NCI-H2196 (cell line): ENCODE measurements around the gene FNDC3A.
"Not testable (repeated sequence)": the region's sequence is repeated elsewhere in the genome, so short reads cannot be mapped to it uniquely, and the experiment has no call there.

ENCODE experiments used
- DNase-seq: peaks from one replicate; lab custom pipeline; 2025; ENCODE audit not compliant: unreplicated experiment; lab: John Stamatoyannopoulos, UW

FNDC3A gene

GRCh38 chr13:48977286-48977625 is 1.5 kb downstream of the FNDC3A start:
- DNase-seq = no peak

GRCh38 chr13:48977973-48978372 is 2.3 kb downstream of the FNDC3A start:
- no peak for DNase-seq

GRCh38 chr13:48978942-48979601 is 3.4 kb downstream of the FNDC3A start:
- DNase-seq = no peak

- DNase-seq = no peak
These were observed 4.2 kb downstream of the FNDC3A start for GRCh38 chr13:48979892-48980291.

- DNase-seq = no peak
These were observed 7.6 kb downstream of the FNDC3A start for GRCh38 chr13:48983331-48983730.

- no peak for DNase-seq
These were observed 10.0 kb downstream of the FNDC3A start for GRCh38 chr13:48985756-48986155.

GRCh38 chr13:48990900-48991299 is 15.2 kb downstream of the FNDC3A start:
- DNase-seq = no peak

GRCh38 chr13:48993150-48993549 is 17.4 kb downstream of the FNDC3A start:
- DNase-seq = no peak

- DNase-seq = no peak
These were observed 19.0 kb downstream of the FNDC3A start for GRCh38 chr13:48994706-48995105.

GRCh38 chr13:48998641-48999292 is 23.1 kb downstream of the FNDC3A start:
- DNase-seq = no peak

GRCh38 chr13:49000247-49000646 is 24.5 kb downstream of the FNDC3A start:
- DNase-seq = no peak

GRCh38 chr13:49018986-49019635 is 43.4 kb downstream of the FNDC3A start:
- DNase-seq = not testable (repeated sequence)

GRCh38 chr13:49020328-49020727 is 44.6 kb downstream of the FNDC3A start:
- DNase-seq = no peak

GRCh38 chr13:49020940-49021553 is 45.3 kb downstream of the FNDC3A start:
- no peak for DNase-seq

- DNase-seq = no peak
These were observed 46.2 kb downstream of the FNDC3A start for GRCh38 chr13:49021953-49022352.

- no peak for DNase-seq
These were observed 46.9 kb downstream of the FNDC3A start for GRCh38 chr13:49022472-49023144.

GRCh38 chr13:49023431-49023830 is 47.7 kb downstream of the FNDC3A start:
- DNase-seq = no peak

GRCh38 chr13:49026851-49027250 is 51.1 kb downstream of the FNDC3A start:
- DNase-seq = no peak

- DNase-seq = no peak
These were observed 53.9 kb downstream of the FNDC3A start for GRCh38 chr13:49029570-49029969.

- DNase-seq = no peak
These were observed 54.5 kb downstream of the FNDC3A start for GRCh38 chr13:49030213-49030612.

- no peak for DNase-seq
These were observed 65.2 kb downstream of the FNDC3A start for GRCh38 chr13:49040872-49041271.
